Common myeloid progenitor, CD34-positive (primary cell): ENCODE results near the gene GPRIN3.

Experiments
- CTCF ChIA-PET: fragments of 350-600 bp; sonication (Branson Sonifier 250); formaldehyde crosslinking; loops from one replicate; lab custom pipeline; 2021; ENCODE audit warnings: antibody characterized with exemption; lab: Charles Lee
- POLR2A ChIA-PET: fragments of 350-600 bp; sonication (Branson Sonifier 250); formaldehyde crosslinking; loops from one replicate; lab custom pipeline; 2021; ENCODE audit warnings: antibody characterized with exemption; lab: Charles Lee
- DNase-seq, 3 donors: peaks; one replicate each; pipeline versions ENCODE4 v3.0.0 to v3.0.0-alpha.2; 2013
- H3K27ac ChIP-seq, 2 experiments: 1 replicate in 1 of 2; 2 replicates in 1 of 2; pipeline ENCODE4 v1.7.0; 2013; ENCODE audit warnings: inconsistent platforms in 2 of 2, low read length in 2 of 2, mild to moderate bottlenecking in 2 of 2, low read depth in 1 of 2, moderate library complexity in 1 of 2; ENCODE audit not compliant: severe bottlenecking in 2 of 2, insufficient read depth in 1 of 2, poor library complexity in 1 of 2
- H3K27me3 ChIP-seq, 5 experiments: replicated peaks in 2 of 5; 1 replicate in 3 of 5; 2 replicates in 2 of 5; pipeline versions ENCODE4 v1.6.1 to v1.7.0; 2013; ENCODE audit warnings: low read length in 4 of 5, mild to moderate bottlenecking in 2 of 5, moderate library complexity in 2 of 5, inconsistent platforms in 1 of 5; ENCODE audit not compliant: insufficient read depth in 5 of 5, control insufficient read depth in 4 of 5
- H3K36me3 ChIP-seq, 4 experiments: 1 replicate in 2 of 4; 2 replicates in 2 of 4; pipeline versions ENCODE4 v1.6.1 to v1.7.0; 2013; ENCODE audit warnings: low read length in 3 of 4, control low read depth in 1 of 4, mild to moderate bottlenecking in 1 of 4; ENCODE audit not compliant: control insufficient read depth in 4 of 4, insufficient read depth in 4 of 4
- H3K4me1 ChIP-seq, 4 experiments: 1 replicate in 3 of 4; 2 replicates in 1 of 4; pipeline versions ENCODE4 v1.6.1 to v1.7.1; 2013; ENCODE audit warnings: low read length in 3 of 4, mild to moderate bottlenecking in 3 of 4, control low read depth in 1 of 4, inconsistent platforms in 1 of 4, moderate library complexity in 1 of 4; ENCODE audit not compliant: control insufficient read depth in 4 of 4, insufficient read depth in 4 of 4; ENCODE audit errors: control extremely low read depth in 1 of 4
- H3K4me3 ChIP-seq, 7 experiments: 1 replicate in 4 of 7; 2 replicates in 3 of 7; pipeline versions ENCODE4 v1.5.1 to v1.7.0; 2013; ENCODE audit warnings: mild to moderate bottlenecking in 7 of 7, low read length in 6 of 7, moderate library complexity in 6 of 7, inconsistent platforms in 2 of 7, low read depth in 2 of 7, control low read depth in 1 of 7; ENCODE audit not compliant: insufficient read depth in 4 of 7, control insufficient read depth in 1 of 7; ENCODE audit errors: extremely low read depth in 1 of 7
- H3K9me3 ChIP-seq, 5 experiments: 1 replicate in 4 of 5; 2 replicates in 1 of 5; pipeline versions ENCODE4 v1.6.1 to v1.7.1; 2013; ENCODE audit warnings: low read length in 4 of 5, mild to moderate bottlenecking in 2 of 5, inconsistent platforms in 1 of 5, low read depth in 1 of 5, moderate library complexity in 1 of 5; ENCODE audit not compliant: control insufficient read depth in 4 of 5, insufficient read depth in 2 of 5; ENCODE audit errors: control extremely low read depth in 1 of 5
- WGBS: methylation state at CpG from one replicate; pipeline ENCODE4 v1.1.5; 2013; ENCODE audit not compliant: insufficient coverage; 5-methylcytosine and 5-hydroxymethylcytosine counted together

Gene GPRIN3

GRCh38 chr4:89347363-89348025, 39.9 kb upstream of the GPRIN3 start:
- H3K36me3 ChIP-seq = no peaks in the 10 kb centered on the region
- peaks cover 1 to 16% (median 5%) of the 10 kb centered on the region in 5 experiments for H3K9me3 ChIP-seq
- ChIA-PET CTCF (interaction anchor here (0.8 to 1.1 kb wide), 2 partner anchors 87 to 130 kb away, joined by 3 read pairs; no protein-coding TSS in a partner anchor), POLR2A (no interaction called here)
- H3K4me3 ChIP-seq = no peak overlapping the region
- H3K27me3 ChIP-seq = no peaks in the 10 kb centered on the region
- no peaks in the 10 kb centered on the region for H3K4me1 ChIP-seq
- H3K27ac ChIP-seq = no peak overlapping the region
- DNase-seq = peak in 1 of 3 donors; percentile 10
- WGBS = no CpG with 5 or more reads among the region's 2 CpGs

- ChIA-PET CTCF (no interaction called here), POLR2A (no interaction called here)
- H3K9me3 ChIP-seq = peaks cover 1 to 16% (median 5%) of the 10 kb centered on the region in 5 experiments
- no peaks in the 10 kb centered on the region for H3K4me1 ChIP-seq
- DNase-seq = no peak
- H3K36me3 ChIP-seq = no peaks in the 10 kb centered on the region
- no CpG with 5 or more reads among the region's 3 CpGs for WGBS
- H3K27ac ChIP-seq = no peak overlapping the region
- H3K27me3 ChIP-seq = no peaks in the 10 kb centered on the region
- no peak overlapping the region for H3K4me3 ChIP-seq
Measured at GRCh38 chr4:89344571-89344970, 37.0 kb upstream of the GPRIN3 start.

GRCh38 chr4:89338206-89338605, 30.6 kb upstream of the GPRIN3 start:
- ChIA-PET CTCF (no interaction called here), POLR2A (no interaction called here)
- H3K4me1 ChIP-seq = peaks cover 0 to 11% (median 4%) of the 10 kb centered on the region in 4 experiments

GRCh38 chr4:89337681-89338080, 30.1 kb upstream of the GPRIN3 start:
- H3K27me3 ChIP-seq = no peaks in the 10 kb centered on the region
- no peak overlapping the region for H3K27ac ChIP-seq
- H3K36me3 ChIP-seq = no peaks in the 10 kb centered on the region
- POLR2A ChIA-PET = no interaction called here
- no peak for DNase-seq
- CTCF ChIA-PET = no interaction called here
- no CpG with 5 or more reads among the region's 2 CpGs for WGBS
- peaks cover 0 to 1% (median 0%) of the 10 kb centered on the region in 5 experiments for H3K9me3 ChIP-seq
- peaks cover 0 to 11% (median 4%) of the 10 kb centered on the region in 4 experiments for H3K4me1 ChIP-seq
- no peak overlapping the region for H3K4me3 ChIP-seq

More at GRCh38 chr4:89338206-89338605, 30.6 kb upstream of the GPRIN3 start:
- peaks cover 0 to 2% (median 0%) of the 10 kb centered on the region in 5 experiments for H3K9me3 ChIP-seq
- DNase-seq = no peak
- no peaks in the 10 kb centered on the region for H3K27me3 ChIP-seq
- no peaks in the 10 kb centered on the region for H3K36me3 ChIP-seq
- no peak overlapping the region for H3K27ac ChIP-seq
- H3K4me3 ChIP-seq = no peak overlapping the region

- CTCF ChIA-PET = no interaction called here
- POLR2A ChIA-PET = no interaction called here
- no peak overlapping the region for H3K27ac ChIP-seq
- H3K36me3 ChIP-seq = no peaks in the 10 kb centered on the region
- 96% methylated on average over 3 of the region's 4 CpGs for WGBS
- H3K4me1 ChIP-seq = peaks cover 0 to 14% (median 4%) of the 10 kb centered on the region in 4 experiments
- H3K4me3 ChIP-seq = no peak overlapping the region
- DNase-seq = no peak
- H3K9me3 ChIP-seq = peaks cover 0 to 1% (median 0%) of the 10 kb centered on the region in 5 experiments
- no peaks in the 10 kb centered on the region for H3K27me3 ChIP-seq
Measured at GRCh38 chr4:89336818-89337420, 29.3 kb upstream of the GPRIN3 start.

- Histone ChIP-seq H3K9me3 (peaks cover 0 to 1% (median 0%) of the 10 kb centered on the region in 5 experiments), H3K4me3 (no peak overlapping the region), H3K27ac (no peak overlapping the region), H3K4me1 (peaks cover 3 to 27% (median 9%) of the 10 kb centered on the region in 4 experiments), H3K36me3 (no peaks in the 10 kb centered on the region), H3K27me3 (no peaks in the 10 kb centered on the region)
- ChIA-PET CTCF (interaction anchor here (0.7 kb wide), 1 partner anchor 36 kb away, joined by 4 read pairs; no protein-coding TSS in a partner anchor), POLR2A (no interaction called here)
- DNase-seq = no peak
- 100% methylated on average over 2 of the region's 4 CpGs for WGBS
Measured at GRCh38 chr4:89334830-89335229, 27.2 kb upstream of the GPRIN3 start.

GRCh38 chr4:89334311-89334710, 26.7 kb upstream of the GPRIN3 start:
- Histone ChIP-seq H3K4me1 (peaks cover 3 to 27% (median 9%) of the 10 kb centered on the region in 4 experiments), H3K27ac (no peak overlapping the region), H3K4me3 (no peak overlapping the region), H3K9me3 (no peaks in the 10 kb centered on the region), H3K36me3 (no peaks in the 10 kb centered on the region), H3K27me3 (no peaks in the 10 kb centered on the region)
- CTCF ChIA-PET = interaction anchor here (0.7 kb wide), 1 partner anchor 36 kb away, joined by 4 read pairs; no protein-coding TSS in a partner anchor
- peak in 2 of 3 donors; percentile 45 to 59 for DNase-seq
- POLR2A ChIA-PET = no interaction called here
